Activated T-cell treated with anti-CD3 and anti-CD28 coated beads, Interleukin-2, amount 50 U/mL, for 4 hours (primary cell): ENCODE data around the gene PTS. TPM values are rescaled to one million over a fixed set of nuclear protein-coding genes. Genes with fewer than 3 reads are reported as not detected.
A peak's percentile ranks its signal among the peaks of the same experiment; 100 is the strongest.

Experiments used
- ATAC-seq, 2 donors: fragments of 200-7000 bp; cut with Tn5 transposase; one replicate each; pipeline ENCODE4 v1.10.0; 2021
- DNase-seq: peaks from one replicate; pipeline ENCODE4 v3.0.0-alpha.2; 2020
- H3K27me3 Mint-ChIP-seq: one replicate; pipeline ENCODE4 v1.8.0; 2021; ENCODE audit warnings: low read depth, mixed read lengths
- H3K36me3 Mint-ChIP-seq: one replicate; pipeline ENCODE4 v1.8.0; 2022; ENCODE audit warnings: mixed read lengths; ENCODE audit not compliant: insufficient read depth
- H3K4me1 Mint-ChIP-seq: one replicate; pipeline ENCODE4 v1.8.0; 2021; ENCODE audit warnings: low read depth, mixed read lengths
- H3K4me3 Mint-ChIP-seq: one replicate; pipeline ENCODE4 v1.8.0; 2021; ENCODE audit warnings: mild to moderate bottlenecking, moderate library complexity, mixed read lengths
- H3K9me3 Mint-ChIP-seq: one replicate; pipeline ENCODE4 v1.8.0; 2021; ENCODE audit warnings: mixed read lengths
- total RNA-seq, 3 donors: library from RNA; stranded (reverse); gene quantifications; one replicate each; pipeline ENCODE4 v1.2.1, GENCODE V29; 2021

The PTS gene
- total RNA-seq, 3 donors from 2014 or later: 39.0 to 49.4 (median 44.9) TPM

GRCh38 chr11:112265659-112266409 is 39.6 kb downstream of the PTS start:
- no peak overlapping the region for H3K4me3 Mint-ChIP-seq
- no peaks in the 10 kb centered on the region for H3K4me1 Mint-ChIP-seq
- H3K36me3 Mint-ChIP-seq: peaks cover 1% of the 10 kb centered on the region
- no peak for DNase-seq
- no peak for ATAC-seq
- H3K9me3 Mint-ChIP-seq: no peaks in the 10 kb centered on the region
- H3K27me3 Mint-ChIP-seq: no peaks in the 10 kb centered on the region

DNA sequence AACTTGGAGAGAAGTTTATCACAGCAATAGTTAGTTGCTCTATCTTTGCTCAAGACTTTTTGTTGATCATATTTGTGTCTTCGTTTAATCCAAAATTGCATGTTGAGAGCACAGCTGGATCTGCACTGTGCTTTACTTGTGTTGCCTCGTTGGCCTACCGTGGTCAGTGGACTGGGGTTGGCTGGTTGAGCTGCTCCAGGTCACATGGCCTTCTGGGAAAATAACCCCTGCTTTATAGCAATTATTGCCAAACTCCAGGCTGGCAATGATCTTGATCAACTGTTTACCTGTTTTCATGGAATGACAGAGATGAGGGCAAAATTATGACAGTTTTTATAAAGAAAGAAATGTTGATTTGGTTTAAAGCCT is 40.2 kb downstream of the PTS start:
- DNase-seq (no peak), ATAC-seq (no peak)
- H3K36me3 Mint-ChIP-seq: peaks cover 1% of the 10 kb centered on the region
- H3K27me3 Mint-ChIP-seq: no peaks in the 10 kb centered on the region
- H3K4me3 Mint-ChIP-seq: no peak overlapping the region
- H3K9me3 Mint-ChIP-seq: no peaks in the 10 kb centered on the region
- no peaks in the 10 kb centered on the region for H3K4me1 Mint-ChIP-seq

GRCh38 chr11:112267188-112267591 is 41.0 kb downstream of the PTS start:
- peaks cover 1% of the 10 kb centered on the region for H3K36me3 Mint-ChIP-seq
- no peaks in the 10 kb centered on the region for H3K27me3 Mint-ChIP-seq
- no peak overlapping the region for H3K4me3 Mint-ChIP-seq
- ATAC-seq: no peak
- no peaks in the 10 kb centered on the region for H3K4me1 Mint-ChIP-seq
- H3K9me3 Mint-ChIP-seq: no peaks in the 10 kb centered on the region
- DNase-seq: no peak

GRCh38 chr11:112268406-112268805 is 42.2 kb downstream of the PTS start:
- H3K4me3 Mint-ChIP-seq: no peak overlapping the region
- DNase-seq (no peak), ATAC-seq (no peak)
- H3K27me3 Mint-ChIP-seq: no peaks in the 10 kb centered on the region
- H3K9me3 Mint-ChIP-seq: no peaks in the 10 kb centered on the region
- H3K4me1 Mint-ChIP-seq: no peaks in the 10 kb centered on the region
- H3K36me3 Mint-ChIP-seq: peaks cover 1% of the 10 kb centered on the region

- no peaks in the 10 kb centered on the region for H3K9me3 Mint-ChIP-seq
- ATAC-seq (no peak), DNase-seq (no peak)
- no peaks in the 10 kb centered on the region for H3K27me3 Mint-ChIP-seq
- H3K4me3 Mint-ChIP-seq: no peak overlapping the region
- no peaks in the 10 kb centered on the region for H3K4me1 Mint-ChIP-seq
- peaks cover 1% of the 10 kb centered on the region for H3K36me3 Mint-ChIP-seq
These were observed 42.9 kb downstream of the PTS start for GRCh38 chr11:112269139-112269538.

- Mint-ChIP-seq H3K27me3 (no peaks in the 10 kb centered on the region), H3K4me1 (no peaks in the 10 kb centered on the region), H3K4me3 (no peak overlapping the region), H3K36me3 (peaks cover 1% of the 10 kb centered on the region), H3K9me3 (no peaks in the 10 kb centered on the region)
- DNase-seq (no peak), ATAC-seq (no peak)
These were observed 44.4 kb downstream of the PTS start for GRCh38 chr11:112270551-112271180.

GRCh38 chr11:112271242-112271641 is 45.0 kb downstream of the PTS start:
- H3K9me3 Mint-ChIP-seq: no peaks in the 10 kb centered on the region
- no peaks in the 10 kb centered on the region for H3K27me3 Mint-ChIP-seq
- H3K4me3 Mint-ChIP-seq: no peak overlapping the region
- peaks cover 1% of the 10 kb centered on the region for H3K36me3 Mint-ChIP-seq
- no peak for DNase-seq
- ATAC-seq: no peak
- no peaks in the 10 kb centered on the region for H3K4me1 Mint-ChIP-seq

GRCh38 chr11:112273066-112273465 is 46.8 kb downstream of the PTS start:
- H3K36me3 Mint-ChIP-seq: no peaks in the 10 kb centered on the region
- H3K4me3 Mint-ChIP-seq: no peak overlapping the region
- DNase-seq (no peak), ATAC-seq (no peak)
- no peaks in the 10 kb centered on the region for H3K4me1 Mint-ChIP-seq
- H3K9me3 Mint-ChIP-seq: no peaks in the 10 kb centered on the region
- H3K27me3 Mint-ChIP-seq: no peaks in the 10 kb centered on the region

DNA sequence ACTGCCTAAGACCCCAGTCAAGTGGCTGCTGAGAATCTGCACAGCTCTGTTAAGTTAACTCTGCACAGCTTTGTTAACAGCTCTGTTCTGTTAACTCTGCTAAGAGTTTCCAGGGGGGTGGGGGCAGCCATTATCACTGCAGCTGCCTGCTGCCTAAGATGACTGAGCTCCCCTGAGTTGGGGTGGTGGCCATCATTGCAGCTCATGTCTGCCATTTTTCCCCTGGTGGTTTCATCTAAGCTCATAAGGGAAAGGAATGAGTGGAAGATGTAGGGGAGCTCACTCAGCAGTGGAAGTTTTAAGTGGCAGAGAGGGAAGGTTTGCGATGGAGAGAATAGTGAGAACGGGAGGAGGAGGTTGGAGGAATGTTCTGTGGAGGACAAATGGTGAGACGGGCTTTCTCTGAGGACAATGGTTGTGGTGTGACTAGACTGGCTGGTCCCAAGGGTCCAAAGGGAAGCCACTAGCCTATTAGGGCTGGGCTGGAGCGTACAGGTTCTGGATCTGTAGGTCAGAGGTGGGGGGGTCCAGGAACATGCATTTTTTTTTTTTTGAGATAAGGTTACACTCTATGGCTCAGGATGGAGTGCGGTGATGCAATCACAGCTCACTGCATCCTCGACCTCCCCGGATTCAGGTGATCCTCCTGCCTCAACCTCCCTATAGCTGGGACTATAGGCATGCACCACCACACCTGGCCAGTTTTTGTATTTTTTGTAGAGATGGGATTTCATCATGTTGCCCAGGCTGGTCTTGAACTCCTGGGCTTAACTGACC is 48.0 kb downstream of the PTS start:
- no peak for ATAC-seq
- H3K4me1 Mint-ChIP-seq: no peaks in the 10 kb centered on the region
- no peaks in the 10 kb centered on the region for H3K9me3 Mint-ChIP-seq
- no peak overlapping the region for H3K4me3 Mint-ChIP-seq
- H3K36me3 Mint-ChIP-seq: no peaks in the 10 kb centered on the region
- no peak for DNase-seq
- H3K27me3 Mint-ChIP-seq: no peaks in the 10 kb centered on the region

- Mint-ChIP-seq H3K4me3 (no peak overlapping the region), H3K36me3 (no peaks in the 10 kb centered on the region), H3K9me3 (no peaks in the 10 kb centered on the region), H3K27me3 (no peaks in the 10 kb centered on the region), H3K4me1 (peaks cover 14% of the 10 kb centered on the region)
- DNase-seq: no peak
- no peak for ATAC-seq
These were observed 50.8 kb downstream of the PTS start for GRCh38 chr11:112277029-112277428.

DNA sequence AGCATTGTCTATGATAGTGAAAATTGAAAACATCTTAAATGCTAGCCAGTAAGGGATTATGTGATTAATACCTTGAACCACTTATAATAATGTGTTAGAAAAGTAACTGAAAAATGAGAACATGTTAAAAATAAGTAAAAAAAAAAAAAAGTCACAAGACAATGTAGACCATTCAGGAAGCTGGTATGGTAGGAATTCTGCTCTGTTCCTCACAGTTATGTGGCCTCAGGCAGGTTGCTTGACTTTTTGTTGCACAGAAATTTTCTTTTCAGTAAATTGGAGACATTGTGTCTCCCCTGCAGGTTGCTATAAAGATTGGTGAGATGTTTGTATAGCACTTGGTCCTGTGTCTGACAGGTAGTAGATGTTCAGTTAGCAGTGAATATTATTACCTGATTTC is 51.7 kb downstream of the PTS start:
- H3K27me3 Mint-ChIP-seq: no peaks in the 10 kb centered on the region
- no peak for ATAC-seq
- no peaks in the 10 kb centered on the region for H3K9me3 Mint-ChIP-seq

GRCh38 chr11:112278803-112279202 is 52.6 kb downstream of the PTS start:
- no peak for ATAC-seq
- Mint-ChIP-seq H3K4me3 (no peak overlapping the region), H3K9me3 (no peaks in the 10 kb centered on the region), H3K4me1 (peaks cover 14% of the 10 kb centered on the region), H3K36me3 (no peaks in the 10 kb centered on the region), H3K27me3 (no peaks in the 10 kb centered on the region)
- DNase-seq: no peak

More for the DNA sequence above, 51.7 kb downstream of the PTS start:
- H3K4me1 Mint-ChIP-seq: peaks cover 14% of the 10 kb centered on the region
- no peak for DNase-seq
- H3K36me3 Mint-ChIP-seq: no peaks in the 10 kb centered on the region
- no peak overlapping the region for H3K4me3 Mint-ChIP-seq

GRCh38 chr11:112279901-112280267 is 53.7 kb downstream of the PTS start:
- H3K9me3 Mint-ChIP-seq: no peaks in the 10 kb centered on the region

DNA sequence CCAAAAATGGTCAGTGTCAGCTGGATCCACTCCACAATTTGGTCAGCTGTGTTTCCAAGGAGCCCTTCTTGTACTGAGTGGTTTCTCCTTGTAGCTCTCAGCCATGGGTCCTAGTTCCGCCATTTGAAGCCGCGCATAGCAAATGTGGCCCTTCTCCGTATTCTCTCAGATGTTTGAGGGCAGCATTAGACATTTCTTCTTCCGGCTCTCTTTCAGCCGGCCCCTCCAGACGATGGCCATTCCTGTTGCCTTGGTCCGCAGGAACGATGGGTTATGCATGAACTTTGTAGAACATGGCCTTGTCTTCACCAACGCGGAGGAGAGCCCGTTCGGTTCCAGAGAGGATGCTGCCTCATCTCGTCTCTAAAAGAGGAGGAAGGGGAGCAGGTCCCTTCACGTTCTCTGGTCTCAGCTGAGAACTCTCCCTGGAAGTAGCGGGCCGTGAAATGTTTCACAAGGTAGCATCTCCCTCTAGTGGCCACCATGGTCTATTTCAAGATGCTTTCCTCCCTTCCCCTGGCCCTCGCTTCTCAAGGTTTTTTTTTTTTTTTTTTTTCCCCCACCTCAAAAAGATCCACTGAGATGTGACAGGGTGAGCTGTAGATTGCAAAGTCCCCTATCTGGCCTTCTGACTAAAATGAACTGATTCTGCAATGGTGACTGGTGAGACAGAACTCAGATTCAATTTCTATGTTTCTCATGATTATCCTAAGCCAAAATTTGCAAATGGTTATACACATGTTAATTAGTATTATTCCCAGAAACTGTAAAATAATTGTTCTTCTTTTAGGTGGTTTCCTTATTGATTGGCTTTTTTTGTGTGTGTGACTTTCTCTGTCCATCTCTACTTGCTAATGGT is 54.3 kb downstream of the PTS start:
- H3K27me3 Mint-ChIP-seq: no peaks in the 10 kb centered on the region
- no peaks in the 10 kb centered on the region for H3K9me3 Mint-ChIP-seq
- peak; percentile 57 for DNase-seq
- peak overlapping the region; percentile 88 for H3K4me3 Mint-ChIP-seq
- peak; percentile 94 to 96 for ATAC-seq
- H3K4me1 Mint-ChIP-seq: peaks cover 14% of the 10 kb centered on the region
- no peaks in the 10 kb centered on the region for H3K36me3 Mint-ChIP-seq

More at GRCh38 chr11:112279901-112280267, 53.7 kb downstream of the PTS start:
- no peaks in the 10 kb centered on the region for H3K36me3 Mint-ChIP-seq
- H3K4me3 Mint-ChIP-seq: peak overlapping the region; percentile 88
- H3K27me3 Mint-ChIP-seq: no peaks in the 10 kb centered on the region
- DNase-seq (peak; percentile 74), ATAC-seq (peak; percentile 66 to 73)
- peaks cover 14% of the 10 kb centered on the region for H3K4me1 Mint-ChIP-seq
